Heart left ventricle (tissue), 13 donors: ENCODE results near the gene ITPR2.

Source experiments
- POLR2A ChIP-seq, 2 donors: fragments of 450-650 bp; IDR thresholded peaks; one replicate each; pipeline ENCODE4 v1.6.1; 2017; ENCODE audit warnings: antibody characterized with exemption in 2 of 2, mild to moderate bottlenecking in 2 of 2, moderate library complexity in 2 of 2
- TF ChIP-seq, protein P1 (sequence below), 12 donors: fragments of 200-600 bp; sonication (generic) in 4 of 12; IDR thresholded peaks; one replicate each; pipeline versions ENCODE4 v1.5.0 to v1.8.0; 2018 to 2022; ENCODE audit warnings: antibody characterized with exemption in 12 of 12, mild to moderate bottlenecking in 5 of 12
- donor health status: ischemic (EF 13 %, LVEDD 7.1; RV severe dilation, severe dysfunction).
- donor health status: DM: no; HTN: yes; CAD: no.
- donor health status: DM: no; HTN: no; CAD: no.
- donor health status: ischemic (EF 25% LVEDD 6.9; RV normal size, moderate dysfunction).
- donor health status: ischemic (EF 25% LVEDD 5.7; RV mildly dilated, moderate dysfunction).
- donor health status: ischemic (EF 35%, LVEDD 5.7; RV mildly dilated, moderate dysfunction).
- donor health status: nonischemic (EF 11% LVEDD 7.7; RV severe dilation, severe dysfunction).
- donor health status: DM: yes; HTN: yes; CAD: no.
- donor health status: PGD.
- donor health status: ischemic (EF 29% LVEDD 5.4; RV normal size, mild dysfunction).
- donor health status: nonischemic (EF 23%, LVEDD 6.1; RV moderate dilation, normal function).

DNA sequence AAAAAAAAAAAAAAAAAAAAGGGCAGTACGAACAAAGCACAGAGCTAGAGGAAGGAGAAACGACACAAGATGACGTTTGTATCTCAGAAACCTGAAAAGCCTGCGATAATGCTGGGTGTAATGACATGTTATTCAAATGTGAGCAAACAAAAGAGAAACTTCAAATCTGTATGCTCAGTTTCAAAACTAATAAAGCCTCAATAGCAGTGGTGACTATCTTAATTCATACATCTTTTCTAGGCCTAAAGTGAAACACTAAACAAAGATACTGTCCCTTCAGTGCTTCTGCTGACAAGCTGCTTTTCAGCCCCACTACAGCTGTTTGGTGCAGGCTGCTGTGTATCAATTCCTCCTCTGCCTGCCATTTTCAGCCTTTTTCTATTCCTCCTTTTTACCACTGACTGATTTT lies 15.8 kb downstream of the ITPR2 start:
- TF ChIP-seq, protein P1, sequence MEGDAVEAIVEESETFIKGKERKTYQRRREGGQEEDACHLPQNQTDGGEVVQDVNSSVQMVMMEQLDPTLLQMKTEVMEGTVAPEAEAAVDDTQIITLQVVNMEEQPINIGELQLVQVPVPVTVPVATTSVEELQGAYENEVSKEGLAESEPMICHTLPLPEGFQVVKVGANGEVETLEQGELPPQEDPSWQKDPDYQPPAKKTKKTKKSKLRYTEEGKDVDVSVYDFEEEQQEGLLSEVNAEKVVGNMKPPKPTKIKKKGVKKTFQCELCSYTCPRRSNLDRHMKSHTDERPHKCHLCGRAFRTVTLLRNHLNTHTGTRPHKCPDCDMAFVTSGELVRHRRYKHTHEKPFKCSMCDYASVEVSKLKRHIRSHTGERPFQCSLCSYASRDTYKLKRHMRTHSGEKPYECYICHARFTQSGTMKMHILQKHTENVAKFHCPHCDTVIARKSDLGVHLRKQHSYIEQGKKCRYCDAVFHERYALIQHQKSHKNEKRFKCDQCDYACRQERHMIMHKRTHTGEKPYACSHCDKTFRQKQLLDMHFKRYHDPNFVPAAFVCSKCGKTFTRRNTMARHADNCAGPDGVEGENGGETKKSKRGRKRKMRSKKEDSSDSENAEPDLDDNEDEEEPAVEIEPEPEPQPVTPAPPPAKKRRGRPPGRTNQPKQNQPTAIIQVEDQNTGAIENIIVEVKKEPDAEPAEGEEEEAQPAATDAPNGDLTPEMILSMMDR (IDR thresholded peaks at IDR 0.05) = no peak
- TF ChIP-seq POLR2A (IDR thresholded peaks at IDR 0.05) = no peak
